HepG2 (cell line): ENCODE data around the gene NCOR2.

Experiments used
- BRCA1 ChIP-seq: sonication (generic); formaldehyde crosslinking; IDR thresholded peaks from 2 replicates; pipeline ENCODE4 v1.4.0; 2020; ENCODE audit warnings: missing genetic modification reagents
- ESRRA ChIP-seq: sonication (generic); formaldehyde crosslinking; IDR thresholded peaks from 2 replicates; pipeline ENCODE4 v1.5.1; 2020; ENCODE audit warnings: mild to moderate bottlenecking, low read depth, missing genetic modification reagents
- HMGA1 ChIP-seq: sonication (generic); formaldehyde crosslinking; conservative IDR thresholded peaks from 2 replicates; pipeline ENCODE4 v1.4.0; 2020; ENCODE audit warnings: missing genetic modification reagents
- MXI1 ChIP-seq: IDR thresholded peaks from 3 replicates; pipeline ENCODE4 v1.6.1; 2012; ENCODE audit warnings: low read depth, low read length, inconsistent platforms, borderline replicate concordance
- RXRA ChIP-seq: sonication (generic); formaldehyde crosslinking; IDR thresholded peaks from 2 replicates; pipeline ENCODE4 v1.5.1; 2020; ENCODE audit warnings: missing genetic modification reagents
- TF ChIP-seq, protein P1 (sequence below): IDR thresholded peaks from 2 replicates; pipeline ENCODE4 v1.6.1; 2012; ENCODE audit warnings: inconsistent platforms

DNA sequence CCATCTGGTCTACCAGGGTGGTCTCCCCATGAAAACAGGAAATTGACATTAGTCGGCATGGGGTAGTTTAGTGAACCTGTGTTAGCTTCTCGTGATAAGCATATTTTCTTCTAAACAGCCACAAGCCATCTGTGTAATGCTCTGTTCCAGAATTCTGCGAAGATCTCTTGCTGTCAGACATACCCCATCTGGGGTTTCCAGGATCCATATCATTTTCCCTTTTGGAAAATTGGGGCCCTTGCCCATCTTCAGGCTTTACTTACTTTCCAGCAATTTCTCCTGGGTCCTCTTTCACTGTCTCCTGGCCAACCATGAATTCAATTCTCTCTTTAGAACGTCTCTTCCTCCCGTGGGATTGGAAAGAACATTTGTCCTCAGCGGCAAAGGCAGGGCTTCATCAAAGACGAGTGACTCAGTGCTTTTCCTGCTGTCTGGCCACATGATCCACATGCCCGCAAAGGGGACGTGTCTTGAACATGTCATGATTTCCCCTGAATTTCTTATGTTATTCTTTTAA is 21.4 kb upstream of the NCOR2 start:
- no peak for TF ChIP-seq MXI1
- no peak for TF ChIP-seq RXRA
- TF ChIP-seq HMGA1 = no peak
- no peak for TF ChIP-seq BRCA1
- TF ChIP-seq, protein P1, sequence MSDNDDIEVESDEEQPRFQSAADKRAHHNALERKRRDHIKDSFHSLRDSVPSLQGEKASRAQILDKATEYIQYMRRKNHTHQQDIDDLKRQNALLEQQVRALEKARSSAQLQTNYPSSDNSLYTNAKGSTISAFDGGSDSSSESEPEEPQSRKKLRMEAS = no peak
- TF ChIP-seq ESRRA (CRISPR knock-in tag) = no peak
